GM12872 (cell line): ENCODE measurements around the gene MBTPS1.

ENCODE experiments used
- CTCF ChIP-seq: IDR thresholded peaks from 3 replicates; pipeline ENCODE4 v1.5.1; 2011; ENCODE audit warnings: low read depth, mild to moderate bottlenecking, low read length, moderate library complexity; ENCODE audit not compliant: insufficient read depth

MBTPS1 gene

GRCh38 chr16:84004442-84004841 lies 112.3 kb downstream of the MBTPS1 start:
- TF ChIP-seq CTCF: no peak
